NT2/D1 (cell line): ENCODE measurements around the gene LCA5.

Experiments used
- DNase-seq: peaks from one replicate; pipeline ENCODE4 v3.0.0-alpha.2; 2011; ENCODE audit warnings: low read depth, low spot score
- H3K27me3 ChIP-seq: 2 replicates; pipeline ENCODE4 v1.6.0; 2011; ENCODE audit warnings: mild to moderate bottlenecking; ENCODE audit not compliant: insufficient read length, insufficient read depth
- H3K36me3 ChIP-seq: 2 replicates; pipeline ENCODE4 v1.6.1; 2011; ENCODE audit warnings: mild to moderate bottlenecking, low read length, mixed read lengths; ENCODE audit not compliant: insufficient read depth, insufficient read length
- H3K4me1 ChIP-seq: 2 replicates; pipeline ENCODE4 v1.5.1; 2011; ENCODE audit not compliant: insufficient read depth, insufficient read length
- H3K4me3 ChIP-seq: 2 replicates; pipeline ENCODE4 v1.5.1; 2011; ENCODE audit warnings: low read depth; ENCODE audit not compliant: insufficient read length
- H3K9ac ChIP-seq: 2 replicates; pipeline ENCODE4 v1.6.0; 2011; ENCODE audit warnings: low read depth; ENCODE audit not compliant: insufficient read length
- H3K9me3 ChIP-seq: 2 replicates; pipeline ENCODE4 v1.5.1; 2011; ENCODE audit warnings: mild to moderate bottlenecking, low read length; ENCODE audit not compliant: insufficient read depth
- SUZ12 ChIP-seq: IDR thresholded peaks from 2 replicates; pipeline ENCODE4 v1.6.1; 2011; ENCODE audit not compliant: insufficient read length, insufficient read depth; ENCODE audit errors: extremely low read depth
- YY1 ChIP-seq: IDR thresholded peaks from 2 replicates; pipeline ENCODE4 v1.6.1; 2011; ENCODE audit not compliant: insufficient read length, insufficient read depth
- ZNF274 ChIP-seq: IDR thresholded peaks from 2 replicates; pipeline ENCODE4 v1.6.1; 2011; ENCODE audit warnings: mild to moderate bottlenecking, low read depth, low read length

LCA5 gene

GRCh38 chr6:79518842-79519241, 18.4 kb downstream of the LCA5 start:
- Histone ChIP-seq H3K27me3 (no peaks in the 10 kb centered on the region), H3K4me1 (no peaks in the 10 kb centered on the region), H3K9me3 (no peaks in the 10 kb centered on the region), H3K4me3 (no peak overlapping the region), H3K9ac (no peak overlapping the region), H3K36me3 (no peaks in the 10 kb centered on the region)
- no peak for TF ChIP-seq YY1
- TF ChIP-seq SUZ12, result no peak
- no peak for TF ChIP-seq ZNF274
- no peak for DNase-seq

DNA sequence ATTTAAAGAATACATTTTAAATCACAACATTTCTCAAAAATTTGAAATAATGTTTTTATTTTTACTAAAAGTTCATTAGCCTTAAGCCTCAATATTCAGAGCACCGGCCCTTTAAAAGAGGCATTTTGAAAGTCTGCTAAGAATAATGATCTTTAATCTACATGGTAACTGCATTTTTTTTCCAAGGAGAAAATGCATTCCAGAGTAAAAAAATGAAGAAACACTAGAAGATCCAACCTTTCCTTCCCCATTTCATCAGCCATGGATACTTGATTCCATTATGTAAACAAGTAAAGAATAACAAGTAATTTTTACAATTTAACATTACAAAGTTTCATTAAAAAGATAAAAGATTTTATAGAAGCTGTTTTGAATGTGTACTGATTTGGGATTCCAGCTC, 21.8 kb downstream of the LCA5 start:
- no peak for DNase-seq
- H3K36me3 ChIP-seq, result no peaks in the 10 kb centered on the region
- TF ChIP-seq SUZ12 (no peak), YY1 (no peak), ZNF274 (no peak)
- H3K27me3 ChIP-seq, result no peaks in the 10 kb centered on the region
- no peaks in the 10 kb centered on the region for H3K4me1 ChIP-seq
- no peaks in the 10 kb centered on the region for H3K9me3 ChIP-seq
- H3K9ac ChIP-seq, result no peak overlapping the region
- H3K4me3 ChIP-seq, result no peak overlapping the region

- DNase-seq, result no peak
- Histone ChIP-seq H3K4me3 (no peak overlapping the region), H3K9ac (no peak overlapping the region), H3K9me3 (no peaks in the 10 kb centered on the region), H3K4me1 (no peaks in the 10 kb centered on the region), H3K27me3 (no peaks in the 10 kb centered on the region), H3K36me3 (no peaks in the 10 kb centered on the region)
- TF ChIP-seq SUZ12 (no peak), ZNF274 (no peak), YY1 (no peak)
Measured at GRCh38 chr6:79513111-79513510, 24.1 kb downstream of the LCA5 start.

- DNase-seq, result no peak
- TF ChIP-seq SUZ12 (no peak), YY1 (no peak), ZNF274 (no peak)
Measured at GRCh38 chr6:79512014-79512413, 25.2 kb downstream of the LCA5 start.

GRCh38 chr6:79510707-79511106, 26.5 kb downstream of the LCA5 start:
- H3K9me3 ChIP-seq, result no peaks in the 10 kb centered on the region
- no peak overlapping the region for H3K9ac ChIP-seq
- TF ChIP-seq YY1 (no peak), ZNF274 (no peak)
- no peaks in the 10 kb centered on the region for H3K4me1 ChIP-seq
- no peaks in the 10 kb centered on the region for H3K27me3 ChIP-seq
- no peak for DNase-seq
- H3K4me3 ChIP-seq, result no peak overlapping the region
- H3K36me3 ChIP-seq, result peaks cover 5% of the 10 kb centered on the region

More at GRCh38 chr6:79512014-79512413, 25.2 kb downstream of the LCA5 start:
- Histone ChIP-seq H3K9me3 (no peaks in the 10 kb centered on the region), H3K9ac (no peak overlapping the region), H3K27me3 (no peaks in the 10 kb centered on the region), H3K4me3 (no peak overlapping the region), H3K4me1 (no peaks in the 10 kb centered on the region), H3K36me3 (peaks cover 5% of the 10 kb centered on the region)

- TF ChIP-seq YY1 (no peak), SUZ12 (no peak), ZNF274 (no peak)
- H3K9me3 ChIP-seq, result no peaks in the 10 kb centered on the region
- peaks cover 5% of the 10 kb centered on the region for H3K36me3 ChIP-seq
- DNase-seq, result no peak
- H3K4me1 ChIP-seq, result no peaks in the 10 kb centered on the region
- H3K4me3 ChIP-seq, result no peak overlapping the region
- H3K27me3 ChIP-seq, result no peaks in the 10 kb centered on the region
- no peak overlapping the region for H3K9ac ChIP-seq
Measured at GRCh38 chr6:79506251-79506650, 31.0 kb downstream of the LCA5 start.

- Histone ChIP-seq H3K4me3 (no peak overlapping the region), H3K9ac (no peak overlapping the region), H3K4me1 (no peaks in the 10 kb centered on the region), H3K9me3 (no peaks in the 10 kb centered on the region), H3K36me3 (peaks cover 5% of the 10 kb centered on the region), H3K27me3 (no peaks in the 10 kb centered on the region)
- TF ChIP-seq YY1, result no peak
- TF ChIP-seq SUZ12, result no peak
- DNase-seq, result no peak
Measured at GRCh38 chr6:79504372-79504771, 32.9 kb downstream of the LCA5 start.

- Histone ChIP-seq H3K9me3 (no peaks in the 10 kb centered on the region), H3K27me3 (no peaks in the 10 kb centered on the region), H3K4me3 (no peak overlapping the region), H3K9ac (no peak overlapping the region), H3K4me1 (no peaks in the 10 kb centered on the region), H3K36me3 (no peaks in the 10 kb centered on the region)
- DNase-seq, result no peak
- no peak for TF ChIP-seq SUZ12
- TF ChIP-seq YY1, result no peak
Measured at GRCh38 chr6:79498842-79499241, 38.4 kb downstream of the LCA5 start.
